Neural progenitor cell (in vitro differentiated cells): ENCODE data around the gene ZRANB3. TPM values are rescaled to one million over a fixed set of nuclear protein-coding genes. Genes with fewer than 3 reads are reported as not detected.

Experiments used
- DNase-seq: peaks from one replicate; pipeline ENCODE4 v3.0.0-alpha.2; 2016; ENCODE audit warnings: low spot score
- H2AFZ ChIP-seq: fragments of 200-600 bp; sonication (generic); replicated peaks from 2 replicates; pipeline ENCODE4 v1.6.1; 2016; ENCODE audit warnings: antibody characterized with exemption
- H3F3A ChIP-seq: fragments of 200-600 bp; sonication (generic); 2 replicates; pipeline ENCODE4 v1.6.1; 2016; ENCODE audit warnings: antibody characterized with exemption, low read depth
- H3K27ac ChIP-seq: fragments of 200-600 bp; sonication (generic); 2 replicates; pipeline ENCODE4 v1.5.1; 2016; ENCODE audit warnings: mild to moderate bottlenecking
- H3K27me3 ChIP-seq: fragments of 200-600 bp; sonication (generic); 2 replicates; pipeline ENCODE4 v1.6.1; 2016; ENCODE audit warnings: mild to moderate bottlenecking, moderate library complexity
- H3K36me3 ChIP-seq: fragments of 200-600 bp; sonication (generic); 2 replicates; pipeline ENCODE4 v1.5.1; 2016
- H3K4me1 ChIP-seq: fragments of 200-600 bp; sonication (generic); 2 replicates; pipeline ENCODE4 v1.6.1; 2016; ENCODE audit warnings: mixed run types
- H3K4me2 ChIP-seq: fragments of 200-600 bp; sonication (generic); 2 replicates; pipeline ENCODE4 v1.6.1; 2016
- H3K4me3 ChIP-seq: fragments of 200-600 bp; sonication (generic); 2 replicates; pipeline ENCODE4 v1.5.1; 2016
- H3K79me2 ChIP-seq: fragments of 200-600 bp; sonication (generic); 2 replicates; pipeline ENCODE4 v1.6.1; 2016; ENCODE audit warnings: low read depth
- H3K9ac ChIP-seq: fragments of 200-600 bp; sonication (generic); 2 replicates; pipeline ENCODE4 v1.6.1; 2016
- H3K9me3 ChIP-seq: fragments of 200-600 bp; sonication (generic); 2 replicates; pipeline ENCODE4 v1.5.1; 2016; ENCODE audit warnings: low read depth
- H4K20me1 ChIP-seq: fragments of 200-600 bp; sonication (generic); 2 replicates; pipeline ENCODE4 v1.6.1; 2016; ENCODE audit warnings: low read depth
- H3K27ac Mint-ChIP-seq: 3 replicates; pipeline ENCODE4 v1.8.0; 2021; ENCODE audit warnings: mixed read lengths
- H3K27me3 Mint-ChIP-seq: 2 replicates; pipeline ENCODE4 v1.8.0; 2022; ENCODE audit warnings: low read depth, mild to moderate bottlenecking, inconsistent platforms, moderate library complexity, mixed read lengths; ENCODE audit not compliant: insufficient read depth
- H3K36me3 Mint-ChIP-seq: 3 replicates; pipeline ENCODE4 v1.8.0; 2021; ENCODE audit warnings: mixed read lengths
- H3K4me1 Mint-ChIP-seq: 3 replicates; pipeline ENCODE4 v1.8.0; 2021; ENCODE audit warnings: mixed read lengths
- H3K4me3 Mint-ChIP-seq: 3 replicates; pipeline ENCODE4 v1.8.0; 2021; ENCODE audit warnings: mild to moderate bottlenecking, moderate library complexity, mixed read lengths
- H3K9me3 Mint-ChIP-seq: 3 replicates; pipeline ENCODE4 v1.8.0; 2020; ENCODE audit warnings: mixed read lengths
- CTCF ChIP-seq: fragments of 200-600 bp; sonication (generic); IDR thresholded peaks from 2 replicates; pipeline ENCODE4 v1.5.1; 2017; ENCODE audit warnings: antibody characterized with exemption, mild to moderate bottlenecking
- EZH2 ChIP-seq: fragments of 200-600 bp; sonication (generic); IDR thresholded peaks from 2 replicates; pipeline ENCODE4 v1.6.1; 2017; ENCODE audit warnings: antibody characterized with exemption, mild to moderate bottlenecking, moderate library complexity
- EZH2phosphoT487 ChIP-seq: fragments of 200-600 bp; sonication (generic); IDR thresholded peaks from 2 replicates; pipeline ENCODE4 v1.6.1; 2017; ENCODE audit warnings: antibody characterized with exemption
- total RNA-seq: library from RNA; depleted of rRNA; stranded (reverse); fragments of >200 nt; gene quantifications from 2 replicates; pipeline ENCODE4 v1.2.3, GENCODE V29; 2015; ENCODE audit warnings: low replicate concordance

Gene ZRANB3
- total RNA-seq, 1 donor from 2014 or later, result 35.9 TPM

- Mint-ChIP-seq H3K4me1 (no peaks in the 10 kb centered on the region), H3K27ac (no peak overlapping the region), H3K27me3 (peaks cover 2% of the 10 kb centered on the region), H3K36me3 (peaks cover 49% of the 10 kb centered on the region), H3K9me3 (peaks cover 16% of the 10 kb centered on the region), H3K4me3 (no peak overlapping the region)
- Histone ChIP-seq H3K79me2 (no peaks in the 10 kb centered on the region), H3K9me3 (peaks cover 8% of the 10 kb centered on the region), H3K4me2 (no peak overlapping the region), H4K20me1 (no peaks in the 10 kb centered on the region), H3K36me3 (peaks cover 16% of the 10 kb centered on the region), H3K4me3 (no peak overlapping the region), H3K9ac (no peak overlapping the region), H3K27me3 (no peaks in the 10 kb centered on the region), H2AFZ (no peak overlapping the region), H3K27ac (no peak overlapping the region), H3K4me1 (no peaks in the 10 kb centered on the region), H3F3A (no peaks in the 10 kb centered on the region)
- DNase-seq, result no peak
- TF ChIP-seq EZH2 (no peak), EZH2phosphoT487 (no peak), CTCF (no peak)
These were observed 388.7 kb downstream of the ZRANB3 start for GRCh38 chr2:135142323-135142722.

DNA sequence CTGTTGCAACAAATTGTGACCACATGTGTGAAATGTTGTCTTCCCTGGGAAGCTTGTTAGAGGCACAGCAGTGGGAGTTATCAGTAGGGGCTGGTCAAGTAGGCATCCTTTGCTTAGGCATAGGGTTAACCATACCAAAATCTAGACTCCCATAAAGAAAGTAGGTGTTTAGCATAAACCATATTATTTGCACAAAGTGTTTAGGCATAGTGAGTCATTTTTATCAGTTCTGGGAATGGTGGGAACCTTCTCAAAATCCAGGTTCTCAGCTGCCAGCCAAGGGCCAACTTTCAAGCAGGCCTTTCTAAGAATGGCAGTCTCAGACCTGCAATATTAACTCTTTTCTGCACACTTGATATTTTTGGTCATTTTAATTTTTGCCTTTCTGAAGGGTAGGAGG lies 390.4 kb downstream of the ZRANB3 start:
- no peak overlapping the region for H3K4me3 ChIP-seq
- no peaks in the 10 kb centered on the region for H4K20me1 ChIP-seq
- no peak overlapping the region for H3K27ac ChIP-seq
- TF ChIP-seq EZH2phosphoT487, result no peak
- TF ChIP-seq CTCF, result no peak
- TF ChIP-seq EZH2, result no peak
- no peak overlapping the region for H3K9ac ChIP-seq
- no peaks in the 10 kb centered on the region for H3K4me1 ChIP-seq
- no peaks in the 10 kb centered on the region for H3F3A ChIP-seq
- H3K9me3 ChIP-seq, result peaks cover 8% of the 10 kb centered on the region
- H3K36me3 Mint-ChIP-seq, result peaks cover 60% of the 10 kb centered on the region
- peaks cover 16% of the 10 kb centered on the region for H3K36me3 ChIP-seq
- H3K9me3 Mint-ChIP-seq, result peaks cover 16% of the 10 kb centered on the region
- H3K27me3 Mint-ChIP-seq, result peaks cover 5% of the 10 kb centered on the region
- no peak for DNase-seq
- no peaks in the 10 kb centered on the region for H3K4me1 Mint-ChIP-seq
- no peaks in the 10 kb centered on the region for H3K79me2 ChIP-seq
- no peaks in the 10 kb centered on the region for H3K27me3 ChIP-seq
- H3K4me3 Mint-ChIP-seq, result no peak overlapping the region
- H3K27ac Mint-ChIP-seq, result no peak overlapping the region
- H3K4me2 ChIP-seq, result no peak overlapping the region
- H2AFZ ChIP-seq, result no peak overlapping the region

DNA sequence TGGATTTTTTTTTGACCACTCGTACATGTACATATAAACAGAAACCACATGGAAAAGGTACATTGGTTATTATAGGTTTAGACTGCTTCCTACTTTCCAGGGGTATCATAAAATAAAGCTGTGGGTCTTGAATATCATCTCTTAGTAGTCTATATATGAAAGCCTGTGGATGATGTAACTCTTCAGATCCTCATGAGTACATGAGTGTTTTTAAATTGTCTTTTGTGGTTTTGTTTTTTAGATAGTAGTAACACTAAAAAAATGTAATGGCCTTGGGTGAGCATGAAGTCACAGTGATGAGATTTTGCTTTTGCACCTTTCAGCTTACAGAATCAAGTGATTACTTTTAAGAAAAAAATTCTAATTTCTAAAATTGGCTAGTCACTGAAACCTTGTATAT lies 398.7 kb downstream of the ZRANB3 start:
- H3K4me3 Mint-ChIP-seq, result no peak overlapping the region
- no peak overlapping the region for H3K27ac Mint-ChIP-seq
- H3K27me3 ChIP-seq, result no peaks in the 10 kb centered on the region
- no peaks in the 10 kb centered on the region for H3F3A ChIP-seq
- H3K4me1 ChIP-seq, result peaks cover 6% of the 10 kb centered on the region
- no peaks in the 10 kb centered on the region for H3K9me3 ChIP-seq
- no peak overlapping the region for H3K27ac ChIP-seq
- no peak overlapping the region for H3K9ac ChIP-seq
- H3K4me3 ChIP-seq, result no peak overlapping the region
- no peaks in the 10 kb centered on the region for H3K79me2 ChIP-seq
- H3K4me2 ChIP-seq, result no peak overlapping the region
- H3K27me3 Mint-ChIP-seq, result peaks cover 3% of the 10 kb centered on the region
- H4K20me1 ChIP-seq, result no peaks in the 10 kb centered on the region
- peaks cover 18% of the 10 kb centered on the region for H3K36me3 ChIP-seq
- H3K4me1 Mint-ChIP-seq, result peaks cover 5% of the 10 kb centered on the region
- DNase-seq, result no peak
- H3K36me3 Mint-ChIP-seq, result peaks cover 43% of the 10 kb centered on the region
- H2AFZ ChIP-seq, result no peak overlapping the region
- no peaks in the 10 kb centered on the region for H3K9me3 Mint-ChIP-seq
- TF ChIP-seq EZH2phosphoT487, result no peak
- TF ChIP-seq CTCF, result no peak
- TF ChIP-seq EZH2, result no peak

DNA sequence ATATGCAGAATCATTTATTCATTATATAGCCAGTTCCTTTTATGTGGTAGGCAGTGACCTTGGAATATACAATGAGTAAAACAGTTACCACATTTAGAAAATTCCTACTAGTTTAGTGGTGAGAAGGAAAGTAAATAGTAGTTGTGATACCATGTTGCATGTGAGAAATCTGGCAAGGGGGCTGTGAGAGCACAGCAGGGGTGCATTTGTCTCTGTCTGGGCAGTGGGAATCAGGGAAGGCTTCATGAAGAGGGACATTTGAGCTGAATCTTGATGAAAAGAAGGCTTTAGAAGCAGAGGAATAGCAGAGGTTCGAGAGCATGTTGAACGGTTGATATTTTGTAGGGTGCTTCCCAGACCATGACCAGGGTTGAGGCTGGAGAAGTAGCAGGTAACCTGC lies 400.3 kb downstream of the ZRANB3 start:
- peaks cover 18% of the 10 kb centered on the region for H3K36me3 ChIP-seq
- H3F3A ChIP-seq, result no peaks in the 10 kb centered on the region
- H3K9ac ChIP-seq, result no peak overlapping the region
- TF ChIP-seq CTCF (no peak), EZH2 (no peak), EZH2phosphoT487 (no peak)
- H3K4me2 ChIP-seq, result no peak overlapping the region
- no peak overlapping the region for H2AFZ ChIP-seq
- Mint-ChIP-seq H3K4me1 (peaks cover 5% of the 10 kb centered on the region), H3K36me3 (peaks cover 36% of the 10 kb centered on the region), H3K27ac (peak overlapping the region; percentile 40), H3K4me3 (no peak overlapping the region), H3K27me3 (no peaks in the 10 kb centered on the region), H3K9me3 (no peaks in the 10 kb centered on the region)
- DNase-seq, result peak; percentile 41
- peaks cover 6% of the 10 kb centered on the region for H3K4me1 ChIP-seq
- H3K9me3 ChIP-seq, result no peaks in the 10 kb centered on the region
- no peak overlapping the region for H3K4me3 ChIP-seq
- peak overlapping the region; percentile 72 for H3K27ac ChIP-seq
- no peaks in the 10 kb centered on the region for H3K79me2 ChIP-seq
- H3K27me3 ChIP-seq, result no peaks in the 10 kb centered on the region
- no peaks in the 10 kb centered on the region for H4K20me1 ChIP-seq
